Stimulated activated CD8-positive, alpha-beta memory T cell treated with anti-CD3 and anti-CD28 coated beads, Interleukin-7, amount 100 ng/mL, for 24 hours (primary cell): ENCODE measurements around the gene PPP1R13L.
A peak's percentile ranks its signal among the peaks of the same experiment; 100 is the strongest.

Experiments
- DNase-seq: peaks from one replicate; pipeline ENCODE4 v3.0.0-alpha.2; 2020; ENCODE audit warnings: low read depth

The PPP1R13L gene

GRCh38 chr19:45406226-45407090 is 1.6 kb upstream of the PPP1R13L start, which contains the start of gene POLR1G:
Gene POLR1G (plus strand): TSS chr19:45406644. CDS start chr19:45406697, 53 bp downstream.
- DNase-seq, result peak; percentile 69

- DNase-seq, result peak; percentile 53
Observed at GRCh38 chr19:45405435-45406225, 761 bp upstream of the PPP1R13L start.

- peak; percentile 35 for DNase-seq
Observed at GRCh38 chr19:45403781-45404556, 900 bp downstream of the PPP1R13L start.

GRCh38 chr19:45403272-45403671 is 1.6 kb downstream of the PPP1R13L start:
- DNase-seq, result no peak

- DNase-seq, result no peak
Observed at GRCh38 chr19:45402298-45403061, 2.4 kb downstream of the PPP1R13L start.

GRCh38 chr19:45401815-45402214 is 3.1 kb downstream of the PPP1R13L start:
- no peak for DNase-seq

GRCh38 chr19:45400192-45400591 is 4.7 kb downstream of the PPP1R13L start:
- DNase-seq, result no peak

GRCh38 chr19:45395821-45396617 is 8.8 kb downstream of the PPP1R13L start:
- DNase-seq, result no peak

- DNase-seq, result no peak
Observed at GRCh38 chr19:45391871-45392665, 12.8 kb downstream of the PPP1R13L start.

GRCh38 chr19:45391346-45391745 is 13.5 kb downstream of the PPP1R13L start:
- no peak for DNase-seq

GRCh38 chr19:45385392-45386221 is 19.3 kb downstream of the PPP1R13L start:
- DNase-seq, result no peak

- no peak for DNase-seq
Observed at GRCh38 chr19:45382426-45382825, 22.4 kb downstream of the PPP1R13L start.

GRCh38 chr19:45380107-45380506 is 24.8 kb downstream of the PPP1R13L start:
- DNase-seq, result no peak

- DNase-seq, result no peak
Observed at GRCh38 chr19:45376045-45376724, 28.7 kb downstream of the PPP1R13L start.

- peak; percentile 100 for DNase-seq
Observed at GRCh38 chr19:45370410-45371204, 34.3 kb downstream of the PPP1R13L start, which contains the start of gene ERCC2. Gene ERCC2 (minus strand): TSS chr19:45370573. CDS start chr19:45370540, 33 bp downstream.

- DNase-seq, result no peak
Observed at GRCh38 chr19:45368737-45369340, 36.0 kb downstream of the PPP1R13L start.

GRCh38 chr19:45368127-45368526 is 36.7 kb downstream of the PPP1R13L start:
- no peak for DNase-seq
